Left forelimb (tissue), 1 donor: ENCODE measurements around the gene CTNNBL1.
"Not testable (repeated sequence)": the region's sequence is repeated elsewhere in the genome, so short reads cannot be mapped to it uniquely, and the experiment has no call there.

ENCODE experiments used
- DNase-seq: peaks from one replicate; pipeline ENCODE4 v3.0.0-alpha.2; 2018; ENCODE audit warnings: low spot score

The CTNNBL1 gene

DNA sequence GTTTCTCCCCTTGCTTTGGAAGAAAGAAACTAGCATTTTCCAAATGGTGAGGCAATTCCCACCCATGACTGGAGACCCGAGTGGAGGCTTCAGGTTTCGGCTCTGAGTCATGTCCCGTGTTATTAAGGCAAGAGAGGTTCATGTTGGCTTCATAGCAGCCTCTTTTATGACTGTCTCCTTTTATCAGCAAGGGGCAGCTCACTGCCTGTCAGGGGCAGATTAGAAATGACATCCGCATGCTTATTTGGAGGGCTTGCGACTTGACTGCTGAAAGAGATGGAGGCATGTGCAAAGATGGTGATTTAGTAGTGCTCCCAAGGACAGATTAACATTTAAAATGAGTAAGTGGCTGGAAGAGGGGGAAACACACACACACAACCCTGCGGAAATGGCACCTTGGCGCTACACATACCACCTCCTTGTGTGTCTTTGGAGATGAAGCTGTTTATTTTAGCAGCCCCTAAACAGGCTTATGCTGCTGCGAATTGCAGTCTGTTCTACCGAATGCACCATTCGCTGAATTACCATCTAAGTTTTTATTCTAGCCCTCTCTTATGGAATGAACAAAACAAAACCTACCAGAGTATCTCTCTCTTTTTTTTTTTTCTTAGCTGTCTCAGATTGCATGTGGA, 157.0 kb downstream of the CTNNBL1 start:
- no peak for DNase-seq

DNA sequence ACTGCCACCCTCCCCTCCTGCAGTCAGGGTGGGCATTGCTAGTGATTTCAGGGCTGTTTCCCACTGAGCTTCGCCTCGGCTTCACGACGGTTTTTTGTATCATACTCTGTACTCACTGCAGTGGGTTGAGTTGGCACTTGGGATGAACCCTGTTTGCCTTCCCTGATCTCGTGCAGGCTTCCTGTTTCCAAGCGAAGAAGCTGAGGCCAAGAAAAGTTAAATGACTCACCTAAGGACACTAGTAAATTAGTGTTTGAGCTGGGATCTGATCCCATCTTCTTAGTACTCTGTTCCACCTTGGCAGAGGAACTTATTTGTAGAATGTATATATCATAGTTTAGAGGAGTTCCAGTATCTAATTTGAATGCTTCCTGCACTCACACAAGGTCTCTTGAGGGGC, 158.8 kb downstream of the CTNNBL1 start:
- DNase-seq = no peak

- no peak for DNase-seq
These were observed 160.1 kb downstream of the CTNNBL1 start for GRCh38 chr20:37853823-37854375.

DNA sequence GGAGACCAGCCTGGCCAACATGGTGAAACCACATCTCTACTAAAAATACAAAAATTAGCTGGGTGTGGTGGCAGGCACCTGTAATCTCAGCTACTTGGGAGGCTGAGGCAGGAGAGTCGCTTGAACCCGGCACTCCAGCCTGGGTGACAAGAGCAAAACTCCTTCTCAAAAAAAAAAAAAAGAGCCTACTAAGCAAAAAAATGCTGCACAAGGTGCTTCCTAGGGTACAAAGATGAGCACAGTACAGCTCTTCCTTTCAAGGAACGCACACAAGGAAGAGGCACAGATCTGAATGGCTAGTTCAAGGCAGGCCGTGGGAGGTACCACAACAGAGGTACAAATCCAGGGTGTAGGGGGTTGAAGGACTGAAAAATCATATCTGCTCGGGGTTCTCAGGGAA, 162.2 kb downstream of the CTNNBL1 start:
- DNase-seq = not testable (repeated sequence)

DNA sequence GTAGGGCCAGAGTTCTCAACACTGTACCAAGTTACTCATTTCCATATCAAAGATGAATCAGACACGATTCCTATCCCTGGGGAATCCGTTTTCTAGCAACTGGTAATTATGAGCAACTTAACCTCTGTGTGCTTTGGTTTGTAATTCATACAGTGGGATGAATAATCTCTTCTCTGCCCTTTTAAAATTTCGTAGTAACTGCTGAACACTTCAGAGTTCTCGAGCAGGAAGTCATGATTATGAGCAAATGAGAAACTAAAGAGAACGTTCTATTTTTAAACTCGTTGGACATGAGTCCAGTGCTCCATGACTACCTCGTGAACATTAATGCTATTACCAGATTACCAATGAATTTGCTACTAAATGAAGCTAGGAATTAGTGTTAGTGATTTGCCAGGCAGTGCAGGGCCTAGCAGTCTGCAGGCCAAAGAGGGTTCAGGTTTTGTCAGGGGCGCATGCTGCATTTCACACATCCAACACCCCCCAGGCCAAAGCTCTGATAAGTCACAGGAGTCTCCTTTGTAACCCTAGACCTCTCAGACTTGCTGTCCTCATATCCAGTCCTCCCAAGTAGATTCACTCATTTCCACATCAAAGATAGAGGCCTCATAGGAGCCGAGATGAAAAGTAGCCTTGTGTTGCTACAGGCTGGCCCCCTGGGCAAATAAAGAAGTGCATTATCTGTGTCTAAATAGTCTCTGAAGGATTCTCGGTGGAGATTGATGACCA, 163.3 kb downstream of the CTNNBL1 start:
- DNase-seq = no peak

GRCh38 chr20:37859406-37860171, 165.8 kb downstream of the CTNNBL1 start:
- no peak for DNase-seq

GRCh38 chr20:37863289-37863688, 169.5 kb downstream of the CTNNBL1 start:
- no peak for DNase-seq

GRCh38 chr20:37864298-37864697, 170.5 kb downstream of the CTNNBL1 start:
- no peak for DNase-seq

DNA sequence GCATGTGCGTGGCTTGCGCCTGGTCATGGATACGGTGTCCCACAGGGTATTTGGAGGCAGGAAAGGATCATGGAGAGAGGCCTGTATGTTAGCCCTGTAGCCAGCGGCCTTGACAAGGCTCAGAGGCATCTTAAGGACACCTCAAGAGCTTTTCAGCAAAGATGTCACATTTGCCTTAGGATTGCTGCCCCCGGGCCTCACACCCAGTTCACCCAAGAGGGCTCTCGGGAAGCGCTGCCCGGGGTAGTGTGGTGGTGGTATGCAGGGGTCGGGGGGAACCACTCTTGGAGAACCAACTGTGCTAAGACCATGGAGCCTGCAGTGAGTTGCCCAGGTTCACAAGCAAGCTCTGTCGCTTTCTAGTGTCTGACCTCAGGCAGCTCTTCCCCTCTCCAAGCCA, 172.2 kb downstream of the CTNNBL1 start:
- no peak for DNase-seq

DNA sequence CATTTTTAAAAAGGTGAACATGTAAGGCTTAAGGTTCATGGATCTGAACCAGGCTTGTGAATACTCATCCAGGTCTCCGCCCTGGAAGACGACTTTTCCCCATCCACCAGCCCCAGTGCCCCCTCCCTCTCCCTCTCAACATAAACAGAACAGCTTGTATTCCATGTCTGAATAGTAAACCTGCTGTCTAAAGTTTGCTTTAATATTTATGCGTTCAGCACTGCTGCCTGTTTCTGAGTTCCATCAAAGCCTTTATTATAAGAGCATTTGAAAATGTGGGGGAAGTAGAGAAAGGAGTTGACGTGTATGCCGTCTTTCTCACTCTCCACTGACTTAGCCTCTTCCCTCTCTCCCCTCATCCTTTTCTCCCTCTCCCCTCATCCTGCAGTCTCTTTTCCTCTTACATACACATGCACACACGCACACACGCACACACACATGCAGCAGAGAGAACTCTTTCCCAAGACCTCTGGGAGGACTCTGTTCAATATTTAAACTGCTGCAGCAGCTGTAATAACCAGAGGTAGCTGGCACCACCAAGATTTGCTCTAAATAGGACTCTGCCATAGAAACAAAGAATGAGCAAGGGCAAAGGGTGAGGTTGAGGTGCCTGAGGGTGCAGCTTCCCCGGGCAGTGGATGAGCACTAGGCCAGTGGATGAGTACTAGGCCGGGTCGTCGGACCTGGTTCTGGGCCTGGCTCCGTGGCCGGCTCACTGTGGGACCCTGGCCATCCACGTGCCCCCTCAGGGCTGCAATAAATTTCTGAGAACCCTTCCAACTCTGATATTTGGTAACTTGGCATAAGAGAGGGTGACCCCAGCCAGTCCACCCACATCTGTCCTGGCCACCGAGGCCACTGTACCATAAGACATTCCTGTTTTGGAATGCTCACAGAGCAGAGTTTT, 173.7 kb downstream of the CTNNBL1 start:
- DNase-seq = no peak

DNA sequence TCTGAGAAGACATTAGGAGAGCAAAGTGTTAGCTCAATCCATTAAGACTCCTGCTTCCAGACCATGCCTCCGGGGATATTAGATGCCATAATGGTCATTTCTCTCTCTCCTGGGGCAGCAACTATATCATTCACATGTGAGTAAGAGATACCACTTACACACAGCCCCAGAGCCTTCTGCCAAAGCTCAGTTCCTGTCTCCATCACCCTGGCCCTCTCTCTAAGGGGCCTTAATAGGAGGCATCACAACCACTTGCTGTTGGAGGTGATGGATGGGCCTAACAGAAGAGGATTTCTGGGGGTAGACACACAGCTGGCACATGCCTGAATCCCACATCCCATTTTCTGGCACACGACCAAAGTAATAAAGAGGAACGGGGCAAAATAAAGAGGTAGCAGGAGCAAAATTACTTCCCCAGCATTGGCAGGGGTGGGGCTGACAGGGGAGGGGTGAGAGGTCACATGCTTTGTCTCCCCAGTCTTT, 175.1 kb downstream of the CTNNBL1 start:
- DNase-seq = no peak

- DNase-seq = no peak
These were observed 175.6 kb downstream of the CTNNBL1 start for GRCh38 chr20:37869334-37869861.

- DNase-seq = no peak
These were observed 176.5 kb downstream of the CTNNBL1 start for GRCh38 chr20:37870294-37870693.

- DNase-seq = no peak
These were observed 177.9 kb downstream of the CTNNBL1 start for GRCh38 chr20:37871751-37872150.

- DNase-seq = no peak
These were observed 178.3 kb downstream of the CTNNBL1 start for GRCh38 chr20:37872161-37872560.

DNA sequence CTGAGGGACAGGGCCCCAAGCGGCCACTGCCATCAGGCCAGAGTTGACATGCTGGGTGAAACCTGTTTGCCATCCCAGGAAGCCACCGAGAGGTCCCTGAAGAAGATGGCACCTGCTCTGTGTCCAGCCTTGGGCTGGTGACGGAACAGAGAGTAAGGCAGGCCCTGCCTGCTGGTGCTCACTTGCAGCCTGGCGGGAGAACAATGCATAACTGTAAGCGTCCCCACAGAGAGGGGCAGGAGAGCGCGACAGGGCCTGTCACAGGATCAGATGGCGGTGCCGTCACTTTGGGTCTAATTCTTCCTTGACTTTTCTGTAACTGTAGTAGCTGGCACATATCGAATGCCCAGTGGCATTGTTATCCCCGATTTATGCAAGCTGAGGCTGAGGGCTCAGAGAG, 180.1 kb downstream of the CTNNBL1 start:
- no peak for DNase-seq

GRCh38 chr20:37875460-37876175, 181.8 kb downstream of the CTNNBL1 start:
- DNase-seq = no peak

- DNase-seq = no peak
These were observed 183.0 kb downstream of the CTNNBL1 start for GRCh38 chr20:37876863-37877262.

- DNase-seq = no peak
These were observed 184.3 kb downstream of the CTNNBL1 start for GRCh38 chr20:37877832-37878772.
